NK-92 (cell line): ENCODE results near the gene EBF3.

Source experiments
- DNase-seq: peaks from one replicate; lab custom pipeline; 2025; ENCODE audit not compliant: unreplicated experiment; lab: John Stamatoyannopoulos, UW

EBF3 gene, protein sequence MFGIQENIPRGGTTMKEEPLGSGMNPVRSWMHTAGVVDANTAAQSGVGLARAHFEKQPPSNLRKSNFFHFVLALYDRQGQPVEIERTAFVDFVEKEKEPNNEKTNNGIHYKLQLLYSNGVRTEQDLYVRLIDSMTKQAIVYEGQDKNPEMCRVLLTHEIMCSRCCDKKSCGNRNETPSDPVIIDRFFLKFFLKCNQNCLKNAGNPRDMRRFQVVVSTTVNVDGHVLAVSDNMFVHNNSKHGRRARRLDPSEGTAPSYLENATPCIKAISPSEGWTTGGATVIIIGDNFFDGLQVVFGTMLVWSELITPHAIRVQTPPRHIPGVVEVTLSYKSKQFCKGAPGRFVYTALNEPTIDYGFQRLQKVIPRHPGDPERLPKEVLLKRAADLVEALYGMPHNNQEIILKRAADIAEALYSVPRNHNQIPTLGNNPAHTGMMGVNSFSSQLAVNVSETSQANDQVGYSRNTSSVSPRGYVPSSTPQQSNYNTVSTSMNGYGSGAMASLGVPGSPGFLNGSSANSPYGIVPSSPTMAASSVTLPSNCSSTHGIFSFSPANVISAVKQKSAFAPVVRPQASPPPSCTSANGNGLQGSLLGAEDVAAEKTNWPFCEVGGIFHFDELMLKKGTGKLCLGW

DNA sequence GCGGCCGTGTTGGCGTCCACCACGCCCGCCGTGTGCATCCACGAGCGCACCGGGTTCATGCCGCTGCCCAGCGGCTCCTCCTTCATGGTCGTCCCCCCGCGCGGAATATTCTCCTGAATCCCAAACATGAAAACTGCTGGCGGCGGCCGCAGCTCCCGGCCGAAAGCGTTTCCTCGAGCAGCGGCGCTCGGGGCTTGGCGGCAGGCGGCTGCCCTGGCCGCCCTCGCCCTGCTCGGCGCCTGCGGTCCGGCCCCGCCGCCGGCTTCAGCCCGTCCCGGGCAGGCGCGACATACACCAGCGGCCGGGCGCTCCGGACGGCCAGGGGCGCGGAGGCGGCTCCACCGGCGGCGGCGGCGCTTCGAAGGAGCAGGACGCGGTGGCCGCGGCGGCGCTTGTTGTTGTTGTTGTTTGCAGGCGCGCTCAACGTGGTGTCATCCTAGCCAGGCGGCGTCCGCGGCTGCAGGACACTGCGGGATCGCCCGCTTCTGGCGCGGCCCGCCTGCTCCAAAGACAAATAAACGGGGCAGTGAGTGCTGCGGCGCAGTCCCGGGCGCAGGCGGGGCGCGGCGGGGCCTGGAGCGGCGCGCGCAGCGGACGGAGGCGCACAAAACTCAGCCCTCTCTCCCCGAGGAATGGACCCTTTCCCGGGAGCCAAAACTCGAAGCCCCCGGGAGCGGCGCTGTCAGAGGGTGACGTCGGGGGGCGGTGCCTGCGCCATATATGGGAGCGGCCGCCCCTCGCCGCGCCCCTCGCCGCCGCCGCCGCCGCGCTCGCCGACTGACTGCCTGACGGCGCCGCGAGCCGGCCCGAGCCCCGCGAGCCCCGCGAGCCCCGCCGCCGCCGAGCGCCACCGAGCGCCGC is at the start of gene EBF3:
EBF3 (minus strand) TSS at position 634 of the 861 bp plus-strand sequence; CDS start at position 128, 506 bp downstream.
- no peak for DNase-seq

DNA sequence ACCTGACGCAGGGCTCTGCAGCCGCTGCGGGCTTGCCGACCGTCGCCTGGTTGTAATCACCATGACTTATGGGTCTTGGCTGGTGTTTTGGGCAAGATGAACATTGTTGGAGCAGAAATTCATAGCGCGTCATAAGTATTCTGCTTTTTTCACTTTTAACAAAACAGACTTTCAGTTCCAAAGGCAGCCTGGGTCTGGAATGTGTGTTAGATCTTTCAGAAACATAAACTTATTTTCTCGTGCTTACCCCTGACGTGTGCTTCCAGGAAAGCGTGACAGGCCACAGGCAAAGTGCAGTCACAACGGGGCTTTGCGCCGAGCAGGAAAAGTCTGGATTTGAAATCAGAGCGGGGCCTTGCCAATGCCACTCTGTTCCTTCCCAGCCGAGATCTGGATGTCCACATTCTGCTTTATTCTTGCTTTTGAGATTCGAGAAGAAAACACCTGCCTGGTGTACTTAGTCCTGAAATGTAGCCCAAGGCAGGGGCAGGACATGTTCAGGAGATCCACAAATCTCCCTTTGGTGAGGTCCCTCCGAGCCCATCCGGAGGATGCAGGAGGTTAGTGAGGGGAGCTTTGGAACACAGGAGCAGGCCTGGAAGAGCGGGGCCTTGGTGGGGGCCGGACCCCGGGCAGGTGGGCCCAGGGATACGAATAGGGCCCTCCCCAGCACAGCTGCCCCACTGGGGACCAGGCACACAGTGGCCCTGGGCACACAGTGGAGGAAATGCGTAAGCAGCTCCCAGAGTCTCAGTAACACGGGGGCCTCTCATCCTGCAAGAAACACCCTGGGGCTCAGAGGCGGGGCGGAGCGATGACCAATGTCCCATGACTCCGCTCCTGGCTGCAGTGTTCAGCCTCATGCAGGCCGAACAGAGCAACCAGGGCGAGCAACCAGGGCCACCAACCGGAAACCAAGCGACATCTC is 49.5 kb upstream of the EBF3 start:
- DNase-seq, result no peak

DNA sequence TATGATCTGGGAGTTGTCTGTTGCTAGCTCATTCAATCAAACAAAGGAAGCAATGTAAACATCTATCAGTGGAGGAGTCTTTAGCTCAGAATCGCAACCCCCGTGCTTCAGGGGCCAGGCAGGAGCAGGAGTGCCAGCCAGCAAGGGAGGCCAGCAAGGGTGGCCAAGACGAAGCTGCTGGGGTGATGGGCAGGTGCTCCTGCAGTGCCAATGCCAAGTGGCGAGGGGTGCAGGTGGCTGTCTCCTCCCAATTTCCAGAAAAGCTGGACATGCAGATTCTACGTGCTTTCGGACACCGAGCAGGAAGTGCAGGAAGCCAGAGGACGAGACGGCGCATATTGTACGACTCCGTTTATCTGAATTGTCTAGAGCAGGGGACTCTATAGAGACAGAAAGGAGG is 48.1 kb upstream of the EBF3 start:
- no peak for DNase-seq

DNA sequence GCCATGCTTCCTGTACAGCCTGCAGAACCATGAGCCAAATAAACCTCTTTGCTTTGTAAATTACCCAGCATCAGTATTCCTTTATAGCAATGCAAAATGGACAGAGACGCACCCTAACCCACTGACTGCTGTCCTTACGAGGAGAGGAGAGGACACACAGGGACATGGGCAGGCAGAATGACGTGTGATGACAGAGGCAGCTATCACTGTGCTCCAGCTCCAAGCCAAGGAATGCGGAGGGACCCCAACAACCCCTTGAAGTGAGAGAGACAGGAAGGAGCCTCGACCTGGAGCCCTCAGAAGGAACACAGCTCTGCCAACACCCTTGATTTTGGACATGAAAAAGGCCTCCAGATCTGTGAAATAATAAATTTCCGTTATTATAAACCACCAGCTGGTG is 46.6 kb upstream of the EBF3 start:
- no peak for DNase-seq

DNA sequence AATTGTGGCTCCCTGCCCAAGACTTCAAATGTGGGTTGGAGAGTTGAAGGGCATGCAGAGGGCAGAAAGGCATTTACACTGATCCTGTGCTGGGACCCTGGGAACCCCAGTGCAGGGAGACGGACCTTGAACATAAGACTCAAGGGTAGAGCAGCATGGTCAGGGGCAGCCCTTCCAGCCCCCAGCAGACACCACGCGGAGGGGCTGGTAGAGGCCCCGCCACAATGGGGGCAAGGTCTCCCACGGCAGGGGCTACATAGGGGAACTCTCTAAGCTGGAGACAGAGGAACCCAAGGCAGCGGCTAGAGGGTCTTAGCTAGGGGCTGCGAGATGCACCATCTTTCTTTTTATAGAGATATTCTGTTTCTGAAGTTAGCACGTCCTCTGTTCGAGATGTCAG is 45.2 kb upstream of the EBF3 start:
- no peak for DNase-seq

DNA sequence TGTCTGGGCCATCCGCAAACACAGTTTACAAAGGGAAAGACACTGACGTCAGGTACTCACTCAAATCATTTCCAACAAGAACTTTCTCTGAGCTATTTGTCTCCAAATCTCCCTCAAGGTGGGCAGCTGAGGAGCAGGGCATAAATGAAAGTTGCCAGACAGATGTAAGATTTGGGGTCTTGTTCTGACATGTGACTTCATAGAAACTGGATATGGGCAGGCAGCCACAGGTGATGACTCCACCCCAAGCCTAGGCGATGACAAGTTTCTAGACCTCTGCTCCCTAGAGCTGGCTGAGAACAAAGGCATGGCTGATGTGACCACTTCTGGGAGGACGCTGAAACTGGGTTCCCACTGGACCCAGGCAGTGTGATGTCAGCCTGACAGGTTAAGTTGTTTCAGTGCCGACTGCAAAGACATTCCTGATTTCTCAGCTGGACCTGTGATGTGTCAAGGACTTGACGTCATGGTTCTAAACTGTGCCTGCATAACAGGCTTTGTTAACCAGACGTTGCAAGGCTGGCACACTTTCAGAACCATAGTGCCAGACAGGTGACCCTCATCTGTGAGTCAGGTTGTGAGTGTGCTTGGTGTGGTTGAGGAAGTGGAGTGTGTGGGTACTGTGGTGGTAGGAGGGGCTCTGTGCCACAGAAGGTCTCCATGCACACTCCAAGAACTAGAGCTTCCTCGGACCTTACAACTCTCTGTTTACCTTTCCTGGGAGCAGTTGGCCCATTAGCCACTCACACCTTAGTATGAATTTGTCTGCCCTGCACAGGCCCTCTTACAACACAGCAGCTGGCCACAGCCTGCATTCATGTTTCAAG is 39.9 kb upstream of the EBF3 start:
- no peak for DNase-seq

DNA sequence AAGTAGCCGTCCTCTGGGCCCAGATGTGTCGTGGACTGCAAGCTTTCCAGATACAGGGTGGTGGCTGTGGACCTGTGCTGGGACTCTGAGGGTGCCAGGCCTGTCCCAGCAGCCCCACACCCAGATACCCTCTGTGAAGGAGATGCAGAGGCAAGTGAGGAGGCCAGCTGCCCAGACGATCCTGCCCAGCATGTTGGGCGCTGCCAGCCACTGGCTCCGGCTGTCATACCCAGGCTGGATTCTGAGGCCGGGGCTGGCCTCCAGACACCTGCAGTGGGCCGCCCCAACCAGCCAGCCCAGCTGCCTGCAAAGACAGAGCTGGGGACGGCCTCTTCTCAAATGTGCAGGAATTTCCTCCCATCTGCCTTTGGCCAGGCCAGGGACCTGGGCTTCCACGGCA is 39.1 kb upstream of the EBF3 start:
- no peak for DNase-seq

DNA sequence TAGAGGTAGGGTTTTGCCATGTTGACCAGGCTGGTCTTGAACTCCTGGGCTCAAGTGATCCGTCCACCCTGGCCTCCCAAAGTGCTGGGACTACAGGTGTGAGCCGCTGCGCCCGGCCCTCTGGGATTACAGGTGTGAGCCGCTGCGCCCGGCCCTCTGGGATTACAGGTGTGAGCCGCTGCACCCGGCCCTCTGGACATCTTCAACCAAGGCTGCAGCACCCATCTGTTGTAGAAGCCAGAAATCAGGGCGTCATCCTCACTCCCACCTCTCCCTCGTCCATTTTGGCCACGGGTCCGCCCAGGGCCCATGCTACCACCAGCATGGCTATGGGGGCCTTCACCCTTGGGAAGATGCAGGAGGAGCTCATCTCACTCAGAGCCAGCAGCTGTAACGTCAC is 38.5 kb upstream of the EBF3 start:
- DNase-seq, result no peak

DNA sequence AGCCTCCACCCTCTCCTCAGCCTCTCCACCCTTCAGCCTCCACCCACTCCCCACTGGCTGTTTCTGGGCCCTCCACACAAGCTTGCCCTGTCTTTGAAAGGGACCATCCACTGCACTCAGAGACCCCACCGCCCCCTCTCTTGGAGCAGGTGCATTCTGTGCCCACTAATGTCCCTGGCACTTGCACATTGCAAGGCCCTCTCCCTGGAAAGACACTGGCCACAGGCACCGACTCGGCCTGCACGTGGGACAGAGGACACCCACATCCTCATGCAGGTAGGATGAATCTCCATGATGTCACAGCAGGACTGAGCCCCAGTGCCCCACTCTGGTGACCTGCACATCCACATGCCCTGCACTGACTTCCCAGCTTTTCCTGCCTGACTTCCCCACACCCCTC is 36.8 kb upstream of the EBF3 start:
- no peak for DNase-seq

DNA sequence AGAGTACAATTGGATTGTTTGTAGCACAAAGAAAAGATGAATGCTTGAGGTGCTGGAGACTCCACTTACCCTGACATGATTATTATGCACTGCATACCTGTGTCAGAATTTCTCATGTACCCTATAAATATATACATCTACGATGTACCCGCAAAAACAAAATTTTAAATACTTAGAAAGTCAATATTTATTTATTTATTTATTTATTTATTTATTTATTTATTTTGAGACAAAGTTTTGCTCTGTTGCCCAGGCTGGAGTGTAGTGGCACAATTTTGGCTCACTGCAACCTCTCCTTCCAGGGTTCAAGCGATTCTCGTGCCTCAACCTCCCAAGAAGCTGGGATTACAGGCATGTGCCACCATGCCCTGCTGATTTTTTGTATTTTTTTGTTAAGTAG is 35.1 kb upstream of the EBF3 start:
- no peak for DNase-seq

DNA sequence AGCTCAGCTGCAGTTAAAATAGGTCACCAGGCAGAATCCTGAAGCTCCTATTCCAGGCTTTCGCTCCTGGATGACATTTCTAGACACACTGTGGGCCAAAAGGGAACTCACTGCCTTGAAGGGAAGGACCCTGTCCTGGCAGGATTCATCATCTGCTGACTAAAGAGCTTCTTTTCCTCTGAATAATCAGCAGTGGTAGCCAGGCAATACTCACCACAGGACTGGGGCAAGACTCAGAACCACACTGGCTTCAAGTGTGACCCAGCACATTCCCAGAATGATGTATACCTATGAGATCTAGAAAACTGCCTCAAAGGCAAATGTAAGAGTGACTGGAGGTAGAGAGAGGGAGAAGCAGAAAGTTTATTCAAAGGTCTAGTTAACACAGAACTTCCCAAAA is 29.5 kb upstream of the EBF3 start:
- no peak for DNase-seq

DNA sequence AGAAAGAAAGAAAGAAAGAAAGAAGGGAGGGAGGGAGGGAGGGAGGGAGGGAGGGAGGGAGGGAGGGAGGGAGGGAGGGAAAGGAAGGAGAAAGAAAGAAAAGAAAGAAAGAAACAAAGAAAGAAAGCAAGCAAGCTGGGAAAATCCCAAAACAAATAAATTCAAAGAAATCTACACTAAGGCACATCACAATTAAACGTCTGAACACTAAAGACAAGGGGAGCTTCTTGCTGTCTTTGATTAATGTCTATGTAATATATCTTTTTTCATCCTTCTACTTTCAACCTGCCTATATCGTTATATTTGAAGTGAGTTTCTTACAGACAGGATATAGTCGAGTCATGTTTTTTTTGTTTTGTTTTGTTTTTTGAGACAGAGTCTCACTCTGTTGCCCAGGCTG is 28.3 kb upstream of the EBF3 start:
- DNase-seq, result no peak

DNA sequence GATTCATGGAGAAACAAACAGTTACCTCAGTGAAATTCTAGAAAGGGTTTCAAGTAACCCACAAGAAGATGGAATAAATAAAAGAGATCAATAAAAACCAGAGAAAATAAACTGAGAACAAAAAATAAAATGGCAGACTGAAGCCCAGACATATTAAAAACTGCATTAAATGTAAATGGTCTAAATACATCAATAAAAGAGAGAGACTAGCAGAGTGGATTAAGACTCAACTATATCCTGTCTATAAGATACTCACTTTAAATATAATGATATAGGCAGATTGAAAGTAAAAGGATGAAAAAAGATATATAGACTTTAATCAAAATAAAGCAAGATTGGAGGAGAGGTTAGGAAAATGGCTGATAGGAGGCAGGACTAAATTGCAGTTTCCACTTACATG is 18.8 kb upstream of the EBF3 start:
- no peak for DNase-seq

DNA sequence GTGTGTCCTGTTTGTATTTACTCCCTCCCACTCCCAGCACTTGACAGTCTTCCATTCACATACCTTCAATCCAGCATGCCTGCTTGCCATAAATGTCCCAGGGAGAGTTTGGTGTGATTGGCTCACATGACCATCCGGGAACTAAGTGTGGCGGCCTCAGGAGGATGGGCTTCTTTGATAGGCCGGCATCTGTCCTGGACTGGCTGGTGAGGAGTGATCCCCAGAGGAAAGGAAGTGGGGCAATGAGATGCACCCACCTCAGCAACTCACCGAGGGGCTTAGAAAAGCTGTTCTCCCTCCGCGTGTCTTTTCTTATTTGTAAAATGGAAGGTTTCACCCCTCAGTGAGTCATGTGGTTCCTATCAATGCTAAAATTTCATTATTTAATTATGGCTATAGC is 14.9 kb upstream of the EBF3 start:
- no peak for DNase-seq

DNA sequence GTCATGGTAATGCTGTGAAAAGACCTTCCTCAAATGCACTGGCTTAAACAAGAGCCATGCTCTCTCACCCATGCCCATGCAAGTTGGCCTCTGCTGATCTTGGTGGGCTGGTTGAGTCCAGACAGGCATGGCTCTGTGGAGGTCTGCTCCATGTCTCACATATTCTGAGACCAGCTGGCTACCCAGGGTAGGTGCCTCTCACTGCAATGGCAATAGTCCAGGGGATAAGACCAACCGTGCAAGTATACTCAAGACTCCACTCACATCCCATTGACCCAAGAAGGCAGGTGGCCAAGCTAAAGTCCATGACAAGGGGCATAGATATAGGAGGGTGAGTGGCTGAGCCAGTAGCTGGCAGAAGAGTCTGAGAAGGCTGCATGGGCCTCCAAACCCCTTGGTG is 14.2 kb upstream of the EBF3 start:
- DNase-seq, result no peak

DNA sequence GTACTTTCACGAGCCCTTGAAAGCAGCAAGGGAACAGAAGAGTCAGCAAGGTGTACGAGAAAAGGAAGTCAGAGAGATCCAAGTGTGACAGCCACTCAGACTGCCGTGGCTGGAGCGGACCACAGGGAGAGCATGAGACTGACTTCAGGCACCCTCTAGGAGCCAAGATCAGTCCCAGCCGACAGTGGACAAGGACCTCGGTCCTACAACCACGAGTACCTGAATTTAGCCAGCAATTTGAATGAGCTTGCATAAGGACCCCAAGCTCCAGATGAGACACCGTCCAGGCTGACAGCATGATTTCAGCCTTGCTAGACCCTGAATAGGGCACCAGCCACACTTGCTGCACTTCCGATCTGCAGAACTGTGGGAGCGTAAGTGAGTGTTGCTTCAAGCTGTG is 13.7 kb upstream of the EBF3 start:
- DNase-seq, result no peak

DNA sequence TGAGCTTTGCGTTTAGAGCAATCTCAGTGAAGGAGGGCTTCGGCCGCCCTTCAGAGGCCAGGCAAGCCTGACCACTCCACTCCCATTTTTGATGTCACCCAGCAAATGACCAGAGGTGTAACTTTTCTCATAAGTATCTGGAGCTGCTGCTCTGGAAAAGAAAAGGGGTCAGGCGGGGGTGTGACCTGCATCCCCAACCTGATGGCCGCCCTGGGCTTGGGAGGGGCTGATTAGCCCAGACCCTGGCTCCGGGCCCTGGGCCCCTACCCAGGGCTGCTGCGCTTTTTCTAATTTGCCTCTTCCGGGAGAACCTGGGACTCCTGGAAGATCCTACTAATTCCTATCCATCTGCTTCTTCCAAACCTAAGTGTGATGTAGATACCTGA is 9.6 kb upstream of the EBF3 start:
- no peak for DNase-seq

DNA sequence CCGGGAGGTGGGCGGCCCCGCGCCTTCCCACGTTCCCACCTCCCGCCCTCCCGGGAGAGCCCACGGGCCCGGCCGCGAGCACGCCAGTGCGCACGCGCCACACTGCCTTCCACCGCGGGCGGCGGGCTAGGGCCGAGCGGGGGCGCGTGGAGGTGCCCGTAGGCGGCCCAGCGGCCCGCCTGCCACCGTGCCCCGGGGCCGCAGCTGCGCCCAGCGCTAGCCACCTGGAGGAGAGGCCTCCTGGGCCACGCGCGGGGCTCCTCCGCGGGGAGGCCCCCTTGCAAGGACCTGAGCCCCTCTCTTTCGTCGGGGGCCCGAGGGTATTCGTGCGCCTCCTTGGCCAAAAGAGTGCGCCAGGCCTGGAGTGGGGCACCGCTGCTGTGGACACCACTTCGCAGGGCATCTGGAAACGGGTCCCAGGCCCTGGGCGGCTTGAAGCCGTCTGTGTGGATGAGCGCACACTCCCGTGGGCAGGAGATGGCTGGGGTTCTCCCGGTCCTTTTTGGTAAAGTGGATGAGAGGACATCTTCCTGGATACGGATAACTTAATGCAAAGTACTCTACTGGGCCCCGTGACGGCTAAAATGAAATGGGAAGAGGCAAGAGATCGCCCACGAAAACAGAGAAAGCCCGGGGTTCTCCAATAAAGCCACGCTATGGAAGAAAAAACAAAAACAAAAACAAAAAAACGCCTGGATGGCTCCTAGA is 9.0 kb upstream of the EBF3 start:
- DNase-seq, result no peak
